GM04504 (cell line): Measurements from ENCODE around the gene HMGB4.

Experiments used
- DNase-seq: peaks from one replicate; pipeline ENCODE4 v3.0.0-alpha.2; 2012; ENCODE audit warnings: low read depth

The HMGB4 gene, protein sequence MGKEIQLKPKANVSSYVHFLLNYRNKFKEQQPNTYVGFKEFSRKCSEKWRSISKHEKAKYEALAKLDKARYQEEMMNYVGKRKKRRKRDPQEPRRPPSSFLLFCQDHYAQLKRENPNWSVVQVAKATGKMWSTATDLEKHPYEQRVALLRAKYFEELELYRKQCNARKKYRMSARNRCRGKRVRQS

DNA sequence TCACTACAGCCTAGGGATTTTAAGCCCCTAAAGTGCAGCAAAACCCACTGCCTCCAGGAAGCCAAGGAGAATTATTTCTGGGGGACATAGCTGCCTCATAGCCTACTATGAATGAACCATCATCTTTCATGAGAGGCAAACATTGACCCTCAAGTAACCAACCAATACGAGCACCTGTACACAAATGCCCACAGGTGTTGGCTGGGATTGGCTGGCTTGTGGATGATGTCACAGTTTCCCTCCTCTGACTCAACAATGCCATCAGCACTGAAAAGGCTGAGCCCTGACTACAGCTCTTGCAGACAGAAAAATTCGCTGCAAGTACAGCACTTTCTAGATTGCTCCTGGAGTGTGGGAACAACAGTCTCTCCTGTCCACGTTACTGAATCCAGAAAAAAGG, at the start of gene HMGB4:
TSS of gene HMGB4 (plus strand) at position 301 of the 400 bp plus-strand sequence. CDS start 113 bp downstream, outside the sequence.
- DNase-seq = no peak

DNA sequence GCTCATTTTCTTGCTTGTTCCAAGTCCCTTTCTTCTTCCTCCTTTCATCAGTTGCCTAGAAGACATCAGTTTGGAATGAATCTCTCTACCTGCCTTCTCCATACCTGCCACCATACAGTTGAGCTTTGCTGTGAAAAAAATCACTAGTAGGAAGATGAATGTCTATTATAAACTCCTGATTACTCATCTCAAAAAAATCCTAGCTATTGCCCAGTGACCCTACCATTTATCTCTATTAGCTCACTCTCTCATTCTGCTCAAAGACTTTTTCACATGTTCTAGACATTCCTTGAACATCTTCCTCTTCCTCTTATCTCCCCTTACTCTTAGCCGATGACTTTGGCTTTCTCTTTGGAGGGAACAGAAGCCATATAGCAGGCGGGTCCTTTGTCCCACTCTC, 49.7 kb upstream of the HMGB4 start:
- DNase-seq = no peak

DNA sequence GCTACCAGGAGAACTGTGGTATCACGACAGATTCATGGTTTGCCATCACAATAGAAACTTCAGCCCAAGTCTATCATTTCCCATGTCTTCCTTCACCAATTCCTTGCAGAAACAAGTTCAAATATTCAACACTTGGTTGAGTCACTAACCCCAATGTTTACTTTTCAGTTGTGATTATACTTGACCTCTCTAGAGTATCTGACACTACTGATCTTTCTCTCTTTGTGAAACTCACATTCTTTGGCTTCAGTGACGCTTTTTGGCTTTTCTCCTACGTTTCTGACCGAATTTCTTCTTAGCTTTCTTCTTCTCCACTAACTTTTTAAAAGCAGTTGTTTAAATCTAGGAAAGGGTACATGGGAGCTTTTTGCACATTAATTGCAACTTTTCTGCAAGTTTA, 48.8 kb upstream of the HMGB4 start:
- no peak for DNase-seq

DNA sequence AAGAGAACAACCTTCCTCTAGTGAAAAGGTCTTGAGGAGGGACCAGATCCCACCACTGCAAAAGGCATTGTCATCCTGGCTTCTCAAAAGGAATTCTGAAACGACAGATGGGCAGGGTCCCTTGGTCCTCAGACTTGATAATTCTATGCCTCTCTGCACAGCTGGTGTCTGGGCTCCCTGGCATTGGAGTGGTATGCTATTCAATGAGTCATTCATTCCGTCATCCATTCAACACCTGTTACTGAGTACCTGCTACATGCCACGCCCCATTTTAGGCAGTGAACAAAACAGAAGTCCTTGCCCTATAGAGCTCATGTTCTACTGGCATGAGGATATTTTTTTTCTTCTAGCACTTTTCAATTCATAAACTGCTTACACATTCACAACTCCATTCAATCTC, 45.8 kb upstream of the HMGB4 start:
- no peak for DNase-seq

DNA sequence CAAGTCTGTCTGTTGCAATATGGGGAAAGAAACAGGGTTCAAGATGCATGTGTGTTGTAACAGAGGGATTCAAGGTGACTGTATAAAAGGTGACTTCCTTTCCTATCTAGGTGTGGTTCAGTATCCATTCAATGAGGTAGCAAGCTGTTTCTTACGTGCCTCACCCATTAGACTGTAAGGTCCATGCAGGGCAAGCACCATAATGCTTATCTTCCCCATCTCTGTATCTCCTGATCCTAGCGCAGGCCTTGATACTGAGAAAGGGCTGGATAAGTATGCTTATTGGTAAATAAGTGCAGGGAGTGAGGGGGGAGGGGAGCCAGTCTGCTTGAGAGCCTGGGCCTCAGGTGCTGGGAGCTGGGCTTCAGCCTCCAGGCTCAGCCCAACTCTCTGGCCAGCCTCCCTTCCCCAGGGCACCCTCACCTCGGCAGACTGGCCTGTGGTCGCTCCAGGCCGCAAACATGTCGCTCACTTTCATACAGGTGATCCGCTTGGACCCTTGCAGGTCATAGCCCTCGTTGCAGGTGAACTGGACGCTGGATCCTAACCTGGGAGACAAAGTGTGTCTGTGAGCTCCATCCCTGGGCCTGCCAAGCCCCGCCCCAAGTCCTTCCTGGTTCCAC, 44.5 kb upstream of the HMGB4 start:
- no peak for DNase-seq

DNA sequence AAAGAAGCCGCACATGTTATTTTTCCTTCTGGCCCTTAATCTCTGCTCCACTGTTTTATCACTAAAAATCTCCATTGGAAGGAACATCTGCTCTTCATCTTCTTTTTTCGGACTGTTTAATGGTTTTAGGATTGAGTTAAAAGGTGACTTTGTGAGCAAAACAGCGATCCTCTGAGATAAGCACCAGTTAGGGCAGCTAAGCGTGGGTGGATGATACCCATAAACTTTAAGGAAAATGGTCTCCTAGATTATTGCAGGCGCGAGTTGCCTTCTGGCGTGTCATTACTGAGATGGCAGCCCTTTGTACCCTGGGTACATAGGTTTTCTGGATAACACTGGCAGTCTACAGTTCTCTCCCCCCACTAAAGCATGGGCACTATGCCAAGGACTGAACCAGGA, 44.0 kb upstream of the HMGB4 start:
- no peak for DNase-seq

DNA sequence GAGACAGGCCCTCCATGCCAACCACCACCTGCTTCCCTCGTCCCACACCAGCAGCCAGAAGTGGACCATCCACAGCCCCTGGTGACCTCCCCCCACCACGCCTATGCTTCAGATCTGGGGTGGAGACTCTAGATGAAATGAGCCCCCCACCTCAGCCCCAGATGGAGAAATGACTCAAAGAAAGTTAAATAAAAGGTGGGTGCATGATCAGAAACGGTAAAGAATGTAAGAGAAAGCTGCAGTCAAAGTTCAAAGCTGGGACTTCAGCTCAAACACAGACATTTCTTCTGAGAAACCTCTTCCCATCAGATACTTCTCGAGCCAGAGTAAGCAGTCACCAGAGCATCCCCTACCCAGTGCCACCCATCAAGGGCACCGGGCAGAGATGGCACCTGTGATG, 43.1 kb upstream of the HMGB4 start:
- DNase-seq = no peak

DNA sequence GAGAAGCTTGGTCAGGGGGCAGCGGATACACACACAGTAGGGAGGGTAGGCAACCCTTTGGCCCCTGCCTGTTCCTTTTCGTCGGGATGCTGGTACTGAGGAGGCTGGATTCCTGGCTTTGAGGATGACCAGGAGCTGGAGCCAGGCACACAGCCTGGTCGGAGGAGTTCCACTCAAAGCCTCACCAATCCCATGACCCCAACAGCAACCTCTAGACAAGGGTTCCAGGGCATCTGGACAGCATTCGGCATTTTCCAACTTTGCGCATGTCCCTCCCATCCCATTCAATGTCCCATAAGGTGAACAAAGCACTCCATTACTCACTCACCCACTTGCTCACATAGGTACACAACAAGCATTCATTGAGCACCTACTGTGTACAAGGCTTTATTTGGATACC, 42.6 kb upstream of the HMGB4 start:
- no peak for DNase-seq

DNA sequence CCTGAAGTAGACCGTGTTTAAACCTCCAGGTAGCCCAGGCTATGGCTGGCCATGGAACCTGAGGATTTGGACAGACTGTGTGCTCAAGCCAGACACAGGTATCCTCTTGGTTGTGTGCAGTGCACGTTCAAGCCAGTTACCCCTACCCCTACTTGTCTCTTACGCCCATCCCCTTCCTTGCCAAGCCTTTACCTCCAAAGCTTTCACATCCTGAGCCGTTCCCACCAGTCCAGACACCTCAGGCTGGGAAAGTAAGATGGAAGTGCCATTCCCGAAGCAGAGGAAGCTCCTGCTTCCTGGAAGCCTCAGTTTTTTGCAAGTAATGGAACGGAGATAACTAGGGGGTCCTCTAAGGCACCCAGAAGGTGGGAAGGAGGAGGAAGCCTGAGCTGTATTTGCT, 41.5 kb upstream of the HMGB4 start:
- no peak for DNase-seq

DNA sequence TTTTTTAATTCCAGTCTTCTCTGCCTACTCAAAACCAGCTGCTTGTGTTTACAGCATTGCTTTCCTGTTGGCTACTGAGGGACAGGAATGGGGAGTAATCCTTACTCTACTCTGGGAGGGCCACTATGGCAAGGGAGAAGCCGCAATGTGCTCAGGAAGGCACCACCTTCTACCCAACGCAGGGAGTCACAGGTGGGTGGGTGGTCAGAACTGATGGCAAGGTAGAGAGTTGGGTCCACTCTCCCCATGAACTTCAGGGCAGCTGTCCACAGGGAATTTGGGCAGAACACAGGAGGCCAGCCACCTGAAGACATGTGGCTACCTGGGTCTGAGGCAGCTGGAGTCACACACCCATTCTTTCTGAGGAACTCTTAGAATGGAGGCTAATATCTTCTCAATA, 40.5 kb upstream of the HMGB4 start:
- DNase-seq = no peak

DNA sequence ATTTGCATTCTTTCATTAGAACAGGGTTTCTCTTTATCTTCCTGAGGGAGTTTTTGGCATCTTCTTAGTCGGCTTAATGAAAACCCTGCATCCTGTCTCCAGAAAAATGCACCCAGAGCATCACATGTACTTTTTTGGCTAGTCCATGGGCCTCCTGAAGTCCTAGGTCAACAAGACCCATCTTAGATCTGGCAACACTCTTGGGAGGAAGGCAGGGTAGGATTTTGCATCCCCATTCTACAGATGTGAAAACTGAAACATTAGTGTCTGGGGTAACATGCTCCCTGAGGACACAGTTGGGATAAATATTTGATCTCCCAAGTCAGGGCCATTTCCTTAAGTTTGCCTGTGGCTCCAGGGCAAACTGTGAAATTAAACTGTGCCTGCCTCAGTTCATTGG, 40.0 kb upstream of the HMGB4 start:
- no peak for DNase-seq

DNA sequence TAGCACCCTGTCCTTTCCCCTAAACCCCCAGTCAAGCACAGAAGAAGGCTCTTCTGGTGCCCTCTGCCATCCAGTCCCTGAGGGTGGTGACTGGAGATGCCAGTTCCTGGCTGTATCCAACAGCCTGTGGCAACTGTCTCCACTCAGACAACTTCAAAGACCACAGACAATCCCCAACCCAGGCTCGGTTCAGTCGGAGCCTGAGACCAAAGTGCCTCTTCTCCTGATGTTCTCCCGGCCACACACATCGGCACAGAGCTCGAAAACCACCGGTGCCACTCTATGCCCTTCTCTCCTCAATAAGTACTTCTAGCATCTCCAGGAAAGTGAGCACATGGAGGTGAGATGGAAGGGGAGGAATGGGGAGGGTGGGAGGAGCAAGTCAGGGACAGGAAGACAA, 39.6 kb upstream of the HMGB4 start:
- no peak for DNase-seq

DNA sequence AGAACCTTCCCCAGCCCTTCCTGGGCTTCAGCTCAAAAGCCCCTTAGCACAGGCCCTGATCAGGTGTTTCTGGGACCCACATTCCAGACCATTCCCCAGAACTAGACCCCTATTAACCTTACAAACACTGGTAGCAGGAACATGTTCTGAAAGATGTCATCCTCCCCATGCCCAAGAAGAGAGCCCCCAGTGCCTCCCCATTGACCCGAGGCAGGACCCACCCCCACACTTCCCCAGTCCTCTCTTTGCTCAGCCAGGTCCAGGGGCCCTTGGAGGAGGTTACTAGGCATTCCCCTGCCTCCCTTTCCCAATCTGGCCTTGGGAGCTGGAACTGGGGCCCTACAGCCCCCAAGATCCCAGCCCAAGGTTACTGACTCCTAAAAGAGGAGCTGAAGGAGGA, 38.9 kb upstream of the HMGB4 start:
- no peak for DNase-seq

DNA sequence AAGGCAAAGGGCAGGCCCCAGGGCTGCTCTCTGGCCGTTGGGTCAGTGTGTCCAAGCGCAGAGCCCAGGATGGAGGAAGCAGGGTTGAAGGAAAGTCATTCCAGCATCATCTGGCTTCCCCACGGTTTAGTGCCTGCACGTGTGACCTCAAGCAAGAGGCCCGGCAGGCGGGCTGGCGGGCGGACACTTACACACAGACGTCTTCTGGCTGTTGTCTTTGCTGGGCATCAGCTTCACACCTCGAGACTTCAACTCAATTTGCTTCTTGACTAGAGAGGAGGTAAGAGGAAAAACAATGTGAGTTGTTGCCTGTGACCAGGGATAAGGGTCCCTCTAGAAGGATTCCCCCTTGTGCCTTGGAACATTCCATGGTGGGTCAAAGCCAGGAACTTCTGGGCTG, 38.4 kb upstream of the HMGB4 start:
- DNase-seq = no peak

DNA sequence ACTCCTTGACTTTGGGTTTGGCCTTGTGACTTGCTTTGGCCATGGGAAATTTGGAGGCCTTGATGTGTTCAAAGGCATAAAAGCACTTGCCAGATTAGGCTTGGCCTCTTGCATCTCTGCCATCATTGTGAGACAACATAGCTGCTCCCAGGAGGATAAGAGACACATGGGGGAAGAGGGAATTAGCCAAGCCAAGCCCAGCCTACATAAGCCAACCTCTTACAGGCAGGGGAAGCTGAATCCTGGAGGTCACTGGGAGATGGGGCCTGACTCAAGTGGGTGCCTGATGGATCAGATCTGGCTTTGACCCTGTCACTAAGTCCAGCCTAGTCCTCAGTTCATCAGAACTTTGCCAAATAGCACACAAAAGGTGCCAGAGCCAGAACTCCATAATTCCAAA, 37.6 kb upstream of the HMGB4 start:
- no peak for DNase-seq

DNA sequence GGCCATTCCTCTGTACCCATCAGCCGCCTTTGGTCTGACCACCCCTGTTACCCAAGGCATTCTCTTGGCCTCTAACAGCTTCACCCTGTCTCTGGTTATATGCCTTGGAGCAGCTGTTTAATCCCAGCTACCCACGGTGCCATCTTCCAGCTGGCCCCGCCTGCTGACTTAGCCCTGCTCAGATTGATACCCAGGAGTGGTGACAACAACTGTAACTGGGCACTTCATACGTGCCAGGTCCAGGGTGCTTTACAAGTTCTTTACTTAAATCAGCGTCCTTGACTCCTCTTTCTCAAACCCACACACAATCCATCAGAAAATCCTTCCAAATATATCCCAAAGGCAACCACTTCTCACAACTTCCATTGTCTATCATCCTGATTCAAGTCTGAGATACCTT, 37.2 kb upstream of the HMGB4 start:
- no peak for DNase-seq

DNA sequence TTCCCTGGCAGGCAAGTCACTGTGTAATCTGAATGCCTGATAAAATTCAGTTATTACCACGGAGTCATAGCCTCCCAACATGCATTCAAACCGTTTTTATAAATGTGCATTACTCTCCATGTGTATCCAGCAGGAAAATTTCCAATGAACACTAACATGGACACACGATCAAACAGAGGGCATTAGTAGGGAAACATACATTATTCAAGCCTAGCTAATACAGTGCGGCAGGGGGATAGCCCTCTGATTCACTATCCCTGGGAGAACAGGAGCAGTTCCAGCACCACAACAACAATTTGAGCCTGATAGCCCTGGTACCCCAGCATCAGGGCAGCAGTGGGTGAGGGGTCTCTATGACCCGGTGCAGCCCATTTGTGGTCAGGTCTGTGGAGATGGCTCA, 35.8 kb upstream of the HMGB4 start:
- DNase-seq = no peak

DNA sequence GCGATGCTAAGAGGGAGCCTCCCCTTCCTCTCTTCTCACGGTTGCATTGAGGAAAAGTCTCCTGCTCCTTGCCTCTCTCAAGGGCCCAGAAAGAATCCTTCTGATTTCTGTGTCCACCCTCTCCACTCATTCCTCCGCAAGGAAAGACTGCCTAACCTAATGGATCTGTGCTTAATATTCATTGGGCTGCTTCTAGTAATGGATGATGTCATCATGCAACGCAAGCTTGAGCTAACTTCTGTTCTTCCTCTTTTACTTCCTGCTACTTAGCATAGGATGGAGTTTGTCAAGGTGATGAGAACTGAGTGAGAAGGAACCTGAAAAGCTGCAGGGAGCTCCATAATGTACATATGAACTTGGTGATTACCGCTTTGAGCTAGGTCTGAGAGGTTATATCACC, 35.2 kb upstream of the HMGB4 start:
- DNase-seq = no peak

DNA sequence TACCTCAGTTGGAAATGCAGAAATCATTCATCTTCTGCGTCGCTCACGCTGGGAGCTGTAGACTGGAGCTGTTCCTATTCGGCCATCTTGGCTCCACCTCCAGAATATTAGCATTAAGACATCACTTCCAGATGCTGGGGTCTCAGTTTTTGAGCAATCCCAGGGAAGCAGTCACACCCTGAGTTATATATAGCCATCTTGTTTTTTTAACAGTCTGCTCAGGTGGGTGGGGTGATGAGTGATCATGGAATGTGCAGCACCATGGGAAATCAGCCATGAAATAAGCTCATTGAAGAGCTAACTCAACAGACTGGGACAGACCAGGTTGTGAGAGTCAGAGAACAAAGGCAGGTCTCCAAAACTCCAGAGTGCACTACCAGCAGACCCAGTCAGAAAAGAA, 27.0 kb upstream of the HMGB4 start:
- no peak for DNase-seq

DNA sequence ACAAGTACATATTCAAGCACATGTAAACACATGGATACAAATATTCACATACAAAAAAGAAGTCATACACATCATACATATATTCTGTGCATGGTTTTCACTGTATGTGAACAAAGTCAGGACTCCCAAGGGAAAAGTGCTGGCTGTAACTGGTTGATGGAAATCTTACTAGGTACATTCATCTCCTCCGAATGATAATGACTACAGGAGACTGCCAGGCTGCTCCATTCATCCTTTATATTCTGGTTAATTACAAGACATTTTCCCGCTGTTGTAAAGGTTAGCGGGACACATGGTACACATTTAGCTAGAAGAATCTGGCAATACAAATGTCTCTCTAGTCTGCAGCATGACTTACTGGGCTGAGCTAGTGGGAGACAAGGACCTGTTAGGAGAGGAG, 26.2 kb upstream of the HMGB4 start:
- DNase-seq = no peak

DNA sequence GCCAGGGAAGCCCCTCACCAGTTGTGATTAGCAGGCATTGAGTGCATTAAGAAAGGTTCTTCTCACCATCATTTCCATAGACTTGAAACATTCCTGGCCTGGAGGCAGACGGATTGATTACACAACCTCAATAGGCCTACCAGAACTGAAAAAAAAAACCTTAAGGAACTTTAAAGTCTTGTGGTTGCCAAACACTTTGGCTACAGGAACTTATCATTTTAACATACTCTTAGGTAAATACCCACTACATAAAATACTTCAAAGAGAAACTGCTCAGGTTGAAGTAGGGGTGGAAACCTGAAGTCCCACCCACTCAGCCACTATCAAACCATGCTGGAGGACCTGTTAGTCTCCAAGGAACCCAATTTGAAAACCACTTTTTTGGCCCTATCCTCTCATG, 22.4 kb upstream of the HMGB4 start:
- DNase-seq = no peak

DNA sequence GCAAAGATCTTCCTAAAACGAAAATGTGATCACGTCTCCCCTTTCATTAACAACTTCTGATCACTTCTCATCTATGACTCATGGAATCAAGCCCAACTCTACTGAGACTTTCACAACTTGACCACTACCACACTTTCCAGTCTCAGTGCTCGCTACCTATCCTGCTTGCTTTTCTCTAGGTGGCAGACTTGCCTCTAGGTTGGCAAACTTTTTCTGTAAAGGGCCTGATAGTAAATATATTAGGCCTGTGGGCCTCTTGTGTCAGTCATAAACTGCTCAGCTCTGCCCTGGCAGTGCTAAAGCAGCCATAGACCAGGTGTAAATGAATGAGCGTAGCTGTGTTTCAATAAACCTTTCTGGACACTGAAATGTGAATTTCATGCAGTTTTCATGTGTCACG, 21.5 kb upstream of the HMGB4 start:
- no peak for DNase-seq

DNA sequence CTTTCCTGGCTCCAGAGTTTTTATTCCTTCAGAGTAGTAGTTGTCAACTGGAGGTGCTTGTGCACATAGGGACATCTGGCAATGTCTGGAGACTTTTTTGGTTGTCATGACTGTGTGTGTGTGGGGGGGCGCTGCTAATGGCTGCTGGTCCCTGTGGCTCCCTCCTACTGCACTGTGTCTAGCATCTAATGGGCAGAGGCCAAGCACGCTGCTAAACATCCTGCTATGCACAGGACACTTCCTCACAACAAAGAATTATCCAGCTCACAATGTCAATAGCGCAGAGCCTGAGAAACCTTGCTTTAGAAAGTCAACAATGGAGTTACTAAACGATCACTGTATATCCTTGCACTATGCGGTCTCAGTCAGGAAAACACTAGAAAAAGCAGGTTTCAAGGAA, 19.7 kb upstream of the HMGB4 start:
- DNase-seq = no peak

DNA sequence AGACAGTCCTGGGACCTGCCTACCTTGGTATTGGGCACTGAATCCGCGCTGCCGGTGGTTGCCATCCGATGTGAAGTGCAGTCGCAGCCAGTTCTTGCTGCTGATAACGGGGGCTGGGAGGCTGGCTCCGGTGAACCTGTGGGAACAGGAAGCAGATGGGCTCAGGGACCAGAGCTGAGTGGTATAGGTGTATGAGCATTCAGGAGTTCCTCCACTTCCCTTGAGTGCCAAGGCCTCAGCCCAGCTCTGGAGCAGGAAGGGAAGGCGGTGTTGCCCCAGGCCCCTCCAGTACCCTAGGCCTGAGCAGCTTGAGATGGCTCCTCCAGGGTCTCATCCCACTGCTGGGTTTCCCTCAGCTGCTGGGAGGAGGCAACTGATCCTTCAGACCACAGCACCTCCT, 17.0 kb upstream of the HMGB4 start:
- no peak for DNase-seq
